A549 (cell line): ENCODE measurements around the gene LBHD2.

Source experiments
- CTCF ChIP-seq: fragments of >200 bp; sonication (Bioruptor Twin); formaldehyde crosslinking; IDR thresholded peaks from 3 replicates; pipeline ENCODE4 v1.5.1; 2016
- HDAC2 ChIP-seq: fragments of 200-600 bp; sonication (generic); IDR thresholded peaks from 2 replicates; pipeline ENCODE4 v1.6.1; 2016
- JUN ChIP-seq, 2 experiments: fragments of >200 bp; sonication (Bioruptor Twin); formaldehyde crosslinking; IDR thresholded peaks; 2 replicates in 1 of 2; 3 replicates in 1 of 2; pipeline ENCODE4 v1.6.1; 2016 to 2017
- NFE2L2 ChIP-seq: fragments of 150-350 bp; conservative IDR thresholded peaks from 2 replicates; pipeline ENCODE4 v1.6.1; 2014; ENCODE audit warnings: low read length
- SREBF2 ChIP-seq: fragments of 450-650 bp; IDR thresholded peaks from 2 replicates; pipeline ENCODE4 v1.6.1; 2014; ENCODE audit warnings: mild to moderate bottlenecking, moderate library complexity
- TF ChIP-seq, protein P1 (sequence below): fragments of >200 bp; sonication (Bioruptor Twin); formaldehyde crosslinking; IDR thresholded peaks from 3 replicates; pipeline ENCODE4 v1.6.1; 2016

DNA sequence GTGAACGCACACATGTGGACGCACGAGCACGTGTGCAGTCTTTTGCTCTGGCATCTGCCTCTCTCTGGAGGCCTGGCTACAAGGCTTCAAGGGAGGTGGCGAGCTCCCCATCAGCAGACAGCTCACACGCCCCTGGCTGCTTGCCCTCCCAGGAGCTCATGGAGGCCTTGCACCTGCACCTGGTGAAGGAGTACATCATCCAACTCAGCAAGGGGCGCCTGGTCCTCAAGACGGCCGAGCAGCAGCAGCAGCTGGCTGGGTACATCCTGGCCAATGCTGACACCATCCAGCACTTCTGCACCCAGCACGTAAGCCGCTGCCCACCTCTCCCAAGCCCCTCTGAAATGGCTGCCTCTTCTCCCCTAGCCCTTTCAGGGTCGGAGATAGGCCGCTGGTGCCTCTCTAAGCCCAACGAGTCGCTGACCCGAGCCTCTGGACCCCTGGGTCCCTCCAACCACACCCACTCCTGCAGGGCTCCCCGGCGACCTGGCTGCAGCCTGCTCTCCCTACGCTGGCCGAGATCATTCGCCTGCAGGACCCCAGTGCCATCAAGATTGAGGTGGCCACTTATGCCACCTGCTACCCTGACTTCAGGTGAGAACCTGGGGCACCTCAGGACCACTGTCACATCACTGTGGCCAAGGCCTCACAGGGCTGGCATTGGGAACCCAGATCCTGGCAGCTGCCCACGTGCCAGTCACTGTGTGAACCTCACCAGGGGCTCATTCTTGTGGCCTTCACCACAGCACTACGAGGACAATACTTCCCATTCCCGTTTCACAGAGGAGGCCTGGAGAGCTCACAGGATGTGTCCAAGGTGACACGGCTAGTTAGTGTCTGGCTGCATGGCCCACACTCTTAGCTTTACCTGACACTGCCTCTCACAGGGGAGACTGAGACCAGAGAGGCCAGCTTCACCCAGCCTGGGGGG, 49.5 kb downstream of the LBHD2 start:
- TF ChIP-seq CTCF = no peak
- no peak for TF ChIP-seq SREBF2
- TF ChIP-seq NFE2L2 = no peak
- TF ChIP-seq JUN (IDR thresholded peaks at IDR 0.05) = peak in 1 of 2 experiments; percentile 13; a peak in 1 of 5 replicates
- no peak for TF ChIP-seq HDAC2
- TF ChIP-seq, protein P1, sequence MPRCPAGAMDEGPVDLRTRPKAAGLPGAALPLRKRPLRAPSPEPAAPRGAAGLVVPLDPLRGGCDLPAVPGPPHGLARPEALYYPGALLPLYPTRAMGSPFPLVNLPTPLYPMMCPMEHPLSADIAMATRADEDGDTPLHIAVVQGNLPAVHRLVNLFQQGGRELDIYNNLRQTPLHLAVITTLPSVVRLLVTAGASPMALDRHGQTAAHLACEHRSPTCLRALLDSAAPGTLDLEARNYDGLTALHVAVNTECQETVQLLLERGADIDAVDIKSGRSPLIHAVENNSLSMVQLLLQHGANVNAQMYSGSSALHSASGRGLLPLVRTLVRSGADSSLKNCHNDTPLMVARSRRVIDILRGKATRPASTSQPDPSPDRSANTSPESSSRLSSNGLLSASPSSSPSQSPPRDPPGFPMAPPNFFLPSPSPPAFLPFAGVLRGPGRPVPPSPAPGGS = no peak
